GM21825 (cell line): ENCODE data around the gene BACE2.

Source experiments
- ATAC-seq: cut with Tn5 transposase; IDR thresholded peaks from one replicate; pipeline ENCODE4 v1.9.1; 2021; ENCODE audit warnings: mild to moderate bottlenecking, moderate library complexity; ENCODE audit not compliant: unreplicated experiment

BACE2 gene

DNA sequence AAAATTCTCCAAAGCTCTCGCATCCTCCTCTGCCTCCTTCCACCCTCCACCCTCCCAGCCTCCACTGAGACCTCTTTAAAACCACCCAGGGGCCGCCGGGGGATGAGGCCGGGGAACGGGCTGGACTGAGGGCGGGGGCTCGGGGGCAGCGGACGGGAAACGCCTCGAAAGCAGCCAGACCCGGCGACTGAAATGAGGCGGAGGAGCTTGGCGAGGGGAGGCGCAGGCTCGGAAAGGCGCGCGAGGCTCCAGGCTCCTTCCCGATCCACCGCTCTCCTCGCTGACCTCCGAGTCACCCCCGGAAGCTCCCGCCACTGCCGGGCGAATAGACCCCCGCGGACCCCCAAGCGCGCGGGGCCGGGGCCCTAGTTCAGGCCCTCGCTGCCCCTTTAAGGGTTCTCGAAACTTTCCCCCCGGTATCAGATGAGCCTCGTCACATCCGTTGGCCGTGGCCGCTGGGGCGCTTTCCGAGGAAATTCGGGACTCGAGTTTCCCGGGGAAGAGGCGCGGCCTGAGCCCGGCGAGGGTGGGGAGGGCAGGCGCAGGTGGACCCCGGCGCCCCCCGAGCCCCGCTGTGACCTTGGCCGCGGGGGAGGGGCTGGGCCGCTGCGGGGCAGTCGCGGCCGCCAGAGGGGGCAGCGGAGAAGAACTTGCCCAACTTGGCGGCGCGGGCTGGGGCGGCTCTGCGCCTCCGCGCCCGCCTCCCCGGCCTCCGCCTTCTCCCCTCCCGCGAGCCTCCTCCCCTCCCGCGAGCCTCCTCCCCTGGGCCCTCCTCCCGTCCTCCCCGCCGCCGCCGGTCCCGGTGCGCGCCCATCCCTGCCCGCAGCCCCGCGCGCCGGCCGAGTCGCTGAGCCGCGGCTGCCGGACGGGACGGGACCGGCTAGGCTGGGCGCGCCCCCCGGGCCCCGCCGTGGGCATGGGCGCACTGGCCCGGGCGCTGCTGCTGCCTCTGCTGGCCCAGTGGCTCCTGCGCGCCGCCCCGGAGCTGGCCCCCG is at the start of gene BACE2:
BACE2 (plus strand) TSS at position 813 of the 995 bp plus-strand sequence; CDS start at position 917, 104 bp downstream.
- no peak for ATAC-seq

DNA sequence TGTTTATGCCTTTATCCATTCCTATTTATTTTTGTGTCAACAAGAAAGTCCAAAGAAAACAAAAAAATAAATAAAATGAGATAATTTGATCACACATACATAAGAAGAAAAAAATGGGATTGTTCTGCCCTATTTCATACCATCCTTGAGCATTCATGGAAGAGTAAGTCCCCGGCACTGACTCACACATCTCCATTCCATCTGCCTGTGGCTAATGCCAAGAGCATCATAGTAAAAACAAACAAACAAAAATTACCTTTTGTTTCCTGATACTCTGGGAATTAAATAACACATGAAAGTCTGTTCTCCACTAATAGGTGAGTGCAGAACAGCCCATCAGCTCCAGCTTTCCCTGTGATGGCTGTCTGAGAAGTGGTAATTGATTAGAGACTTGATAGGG is 48.1 kb upstream of the BACE2 start:
- no peak for ATAC-seq

DNA sequence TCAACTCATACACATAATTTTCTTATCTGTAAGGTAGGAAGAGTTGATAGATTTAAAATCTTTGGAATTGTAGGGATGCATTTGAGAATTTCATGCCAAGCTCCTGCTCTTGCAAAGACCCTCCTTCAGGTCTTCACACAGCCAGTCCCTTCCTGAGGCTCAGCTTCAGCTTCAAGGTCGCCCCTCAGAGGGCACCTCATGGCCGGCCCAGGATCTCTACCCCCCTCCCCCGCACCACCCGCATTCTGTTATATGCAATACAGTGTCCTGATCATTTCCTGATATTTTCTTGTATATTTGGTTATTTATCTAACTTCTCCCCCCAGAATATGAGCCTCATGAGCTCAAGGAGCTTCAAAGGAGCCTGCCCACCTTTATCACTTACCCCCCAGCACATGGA is 47.0 kb upstream of the BACE2 start:
- no peak for ATAC-seq

DNA sequence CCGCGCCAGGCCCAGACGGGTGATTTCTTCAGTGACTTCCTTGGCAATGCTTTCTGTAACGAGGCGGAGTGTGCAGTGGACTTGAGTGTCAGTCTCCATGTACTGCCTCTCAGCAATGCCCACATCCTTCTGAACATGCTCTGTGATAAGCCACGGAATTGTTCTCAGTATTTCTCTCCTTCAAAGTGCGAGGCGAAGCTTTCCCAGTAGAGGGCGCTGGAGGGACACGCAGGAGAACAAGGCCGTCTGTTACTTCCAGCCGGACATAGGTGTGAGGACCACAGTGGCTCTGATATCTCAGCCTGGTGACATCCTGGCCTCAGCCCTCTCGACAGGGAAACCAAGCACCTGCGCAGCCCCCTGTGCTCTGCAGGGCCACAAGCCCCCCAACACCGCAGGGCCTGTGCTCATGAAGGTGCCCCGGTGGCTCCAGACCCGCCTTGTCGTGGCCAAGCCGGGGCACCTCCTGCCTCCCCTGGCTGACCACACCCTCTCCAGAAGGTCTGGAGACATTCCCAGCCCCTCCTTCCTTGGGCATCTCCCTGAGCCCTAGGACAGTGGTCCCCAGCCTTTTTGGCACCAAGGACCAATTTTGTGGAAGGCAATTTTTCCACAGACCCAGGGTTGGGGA is 46.1 kb upstream of the BACE2 start:
- no peak for ATAC-seq

DNA sequence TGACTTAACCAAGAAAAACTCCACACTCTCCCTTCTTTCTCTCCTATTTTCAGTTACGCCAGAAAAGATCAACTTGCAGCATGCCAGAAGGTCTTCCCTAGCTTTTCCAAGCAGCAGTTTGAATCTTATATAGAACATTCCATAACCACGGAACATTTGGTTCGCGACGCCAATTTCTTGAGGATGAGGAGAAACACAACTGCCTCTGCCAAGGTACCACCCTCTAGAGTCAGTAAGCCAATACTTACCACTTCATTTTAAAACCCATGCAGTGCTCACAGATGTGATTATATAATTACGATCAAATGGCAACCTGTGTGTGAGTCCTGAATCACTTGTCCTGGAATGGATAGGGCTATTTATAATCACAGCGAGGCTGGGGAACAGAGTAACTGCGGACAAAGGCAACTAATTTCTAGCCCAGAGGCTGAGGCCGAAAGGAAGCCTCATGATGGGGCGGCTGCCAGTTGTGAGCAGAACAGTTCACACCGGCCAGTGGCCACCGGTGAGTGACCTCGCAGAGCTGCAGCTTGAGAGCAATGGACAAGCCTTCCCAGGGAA is 43.2 kb upstream of the BACE2 start:
- ATAC-seq: no peak

DNA sequence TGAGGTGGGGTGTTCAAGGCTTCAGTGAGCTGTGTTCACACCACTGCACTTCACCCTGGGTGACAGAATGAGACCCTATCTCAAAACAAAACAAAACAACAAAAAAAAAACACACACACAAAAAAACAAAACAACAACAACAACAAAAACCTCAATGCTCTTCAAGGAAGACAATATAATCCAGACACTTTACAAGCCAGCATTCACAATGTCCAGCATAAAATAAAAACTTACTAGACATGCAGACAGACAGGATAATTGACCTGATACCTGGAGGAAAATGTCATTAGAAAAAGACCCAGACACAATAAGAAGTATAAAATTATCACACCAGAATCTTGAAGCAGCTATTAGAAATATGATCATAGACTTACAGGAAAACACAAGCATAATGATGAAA is 39.0 kb upstream of the BACE2 start:
- no peak for ATAC-seq

DNA sequence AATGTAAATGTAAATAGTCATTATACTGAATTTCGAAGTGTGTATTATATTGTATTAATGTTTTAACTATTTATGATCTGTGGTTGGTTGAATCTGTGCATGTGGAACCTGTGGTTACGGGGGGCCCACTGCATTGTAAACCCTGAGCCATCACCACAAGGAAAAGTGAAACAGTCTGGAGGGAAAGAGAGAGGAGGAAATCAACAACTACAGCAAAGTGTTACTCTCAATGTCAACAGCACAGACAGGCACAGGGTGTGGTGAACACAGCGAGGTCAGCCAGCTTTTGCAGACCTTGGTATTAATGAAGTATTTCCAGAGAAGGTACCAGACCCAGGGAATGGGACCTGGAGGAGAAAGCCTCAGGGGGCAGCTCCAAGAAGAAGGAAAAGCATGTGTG is 37.1 kb upstream of the BACE2 start:
- no peak for ATAC-seq

DNA sequence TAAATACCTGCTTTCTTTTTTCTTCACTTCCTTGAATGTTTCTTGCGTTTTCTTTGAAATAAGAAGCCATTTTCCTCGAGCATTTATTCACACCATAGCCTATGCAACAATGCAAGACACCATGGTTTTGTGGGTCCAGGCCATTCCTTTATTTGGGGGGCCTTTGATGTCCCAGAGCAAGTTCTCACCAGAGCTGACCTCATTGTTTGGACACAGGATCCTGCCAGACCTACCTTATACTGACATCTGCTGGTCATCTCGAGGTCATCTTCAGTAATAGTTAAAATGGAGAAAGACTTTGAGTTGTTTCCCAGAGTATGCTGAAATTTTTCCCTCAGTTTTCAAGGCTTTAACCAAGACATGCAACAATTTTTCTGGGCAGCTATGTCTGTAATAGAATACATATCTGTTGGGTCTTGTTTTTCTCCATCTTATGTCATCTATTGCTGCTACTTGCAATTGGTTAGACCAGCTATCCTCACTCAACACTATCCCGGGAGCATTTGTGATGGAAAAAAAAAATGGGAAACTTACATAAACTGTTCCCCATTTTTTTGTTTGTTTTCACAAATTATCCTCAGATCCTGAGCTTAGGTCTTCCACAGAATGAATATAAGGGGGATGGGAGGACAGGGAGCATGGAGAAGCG is 34.0 kb upstream of the BACE2 start:
- no peak for ATAC-seq

DNA sequence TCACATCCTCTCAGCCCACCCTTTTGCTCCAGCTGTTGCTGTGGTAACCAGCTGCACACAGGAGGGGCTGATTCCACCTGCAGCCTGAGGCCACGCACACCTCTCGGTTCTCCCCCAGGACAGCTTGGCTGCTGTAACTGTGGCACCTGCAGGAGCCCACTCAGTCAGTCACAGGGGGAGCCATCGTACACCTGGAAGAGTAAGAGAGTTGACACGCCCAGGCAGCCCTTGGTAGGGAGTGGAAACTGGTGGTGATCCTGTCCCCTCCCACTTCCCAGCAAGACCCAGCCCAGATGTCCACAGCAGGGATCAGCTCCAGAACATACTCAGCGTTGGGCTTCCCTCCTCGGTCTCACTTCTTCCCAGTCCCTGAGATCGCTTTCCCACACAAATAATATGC is 32.2 kb upstream of the BACE2 start:
- ATAC-seq: no peak

DNA sequence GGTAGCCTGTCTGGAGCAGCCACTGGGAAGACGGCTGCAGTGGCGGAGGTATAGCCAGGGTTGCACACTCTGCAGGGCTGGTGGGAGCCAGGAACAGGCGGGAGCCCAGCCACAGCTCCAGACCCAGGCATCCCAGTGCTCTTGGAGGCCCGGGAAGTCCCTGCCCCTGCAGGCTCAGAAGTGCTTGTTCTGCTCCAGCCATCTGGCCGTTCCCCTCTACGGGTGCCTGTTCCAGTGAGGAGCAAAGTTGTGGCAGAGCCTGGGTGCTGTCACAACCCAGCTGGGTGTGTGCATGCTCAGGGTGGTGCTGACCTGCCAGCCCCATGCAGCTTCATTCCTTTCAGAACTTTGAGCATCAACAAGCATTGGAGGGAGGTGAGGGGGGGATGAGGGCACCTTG is 31.7 kb upstream of the BACE2 start:
- no peak for ATAC-seq

DNA sequence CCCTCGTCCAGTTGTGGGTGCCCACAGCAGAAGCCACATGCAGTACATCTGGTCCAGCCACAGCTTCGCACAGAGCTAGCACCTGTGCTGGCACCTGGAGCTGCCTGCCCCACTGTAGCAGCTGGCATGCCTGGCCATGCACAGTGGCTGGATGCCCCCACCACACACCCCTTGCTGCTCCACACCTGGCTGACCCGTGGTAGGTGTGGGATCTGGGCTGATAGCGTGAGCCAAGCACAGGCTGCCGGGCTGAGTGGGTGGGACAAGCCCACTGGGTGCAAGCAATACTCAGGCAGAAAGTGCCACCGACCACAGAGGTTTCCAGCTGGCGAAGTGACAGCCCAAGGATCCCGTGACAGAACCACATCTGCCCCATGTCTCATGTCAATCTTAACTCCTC is 30.6 kb upstream of the BACE2 start:
- ATAC-seq: no peak

DNA sequence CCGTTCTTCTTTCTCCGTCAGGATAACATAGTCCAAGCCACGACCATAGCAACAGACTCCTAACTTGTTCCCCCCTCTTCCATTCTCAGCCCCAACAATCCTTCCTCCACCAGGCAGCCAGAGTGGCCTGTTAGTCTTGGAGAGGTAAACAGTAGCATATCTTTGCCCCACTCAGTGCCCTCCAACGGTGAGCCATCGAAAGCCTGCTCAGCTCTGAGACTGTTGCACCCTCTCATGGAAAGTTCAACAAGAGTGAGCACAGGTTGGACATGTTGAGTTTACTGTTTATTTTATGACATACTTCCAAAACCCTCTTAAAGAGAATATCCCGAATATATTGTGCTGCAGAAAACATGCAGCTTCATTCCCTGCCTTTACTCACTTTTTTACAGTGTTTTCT is 30.1 kb upstream of the BACE2 start:
- no peak for ATAC-seq

DNA sequence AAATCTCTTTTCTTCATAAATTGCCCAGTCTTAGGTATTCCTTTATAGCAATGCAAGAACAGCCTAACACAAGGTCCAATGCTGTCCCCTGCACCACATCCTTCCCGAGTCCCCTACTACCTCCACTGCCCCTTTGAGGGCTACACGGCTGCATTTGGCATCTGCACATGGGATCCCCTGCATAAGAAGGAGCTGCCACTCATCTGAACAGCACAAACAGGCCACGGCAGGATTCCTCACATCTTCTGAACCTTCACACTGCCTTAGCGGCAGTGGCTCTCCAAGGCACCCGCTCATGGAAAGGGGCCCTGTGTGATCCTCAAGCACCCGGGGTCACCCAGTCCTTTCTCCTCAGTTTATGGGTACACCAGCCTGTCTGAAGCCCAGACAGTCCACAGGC is 29.2 kb upstream of the BACE2 start:
- ATAC-seq: no peak

DNA sequence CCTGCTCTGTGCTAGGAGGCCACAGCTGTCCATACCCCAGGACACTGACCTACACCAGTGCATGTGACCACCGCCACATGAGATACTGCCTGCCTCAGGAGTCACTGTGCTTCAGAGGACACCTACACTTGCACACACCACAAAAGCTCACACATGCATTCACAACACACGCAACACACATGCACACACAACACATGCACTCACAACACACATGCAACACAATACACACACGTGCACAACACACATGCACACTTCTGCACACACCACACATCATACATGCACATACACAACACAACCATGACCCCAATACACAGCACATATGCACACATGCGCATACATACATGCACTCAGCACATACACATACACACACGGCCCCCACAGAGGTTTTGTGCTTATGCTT is 28.7 kb upstream of the BACE2 start:
- no peak for ATAC-seq

DNA sequence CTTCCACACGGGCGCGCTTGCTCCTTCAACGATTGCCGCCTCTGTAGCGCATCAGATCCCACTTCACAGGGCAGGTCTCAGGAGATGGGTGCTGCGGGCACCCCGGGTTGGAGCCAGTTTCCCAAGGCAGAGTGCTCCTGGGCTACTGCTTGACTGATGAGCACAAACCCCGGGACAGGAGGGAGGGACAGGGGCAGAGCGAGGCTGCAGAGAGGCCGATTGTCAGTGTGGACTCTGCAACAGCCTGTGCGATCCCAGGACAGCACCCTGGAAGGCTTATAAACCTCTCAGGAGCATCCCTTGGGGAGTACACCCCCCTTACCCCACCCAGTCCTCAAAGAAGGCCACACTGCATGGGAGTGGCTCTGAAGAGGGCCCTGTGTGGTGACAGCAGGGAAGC is 28.0 kb upstream of the BACE2 start:
- no peak for ATAC-seq

DNA sequence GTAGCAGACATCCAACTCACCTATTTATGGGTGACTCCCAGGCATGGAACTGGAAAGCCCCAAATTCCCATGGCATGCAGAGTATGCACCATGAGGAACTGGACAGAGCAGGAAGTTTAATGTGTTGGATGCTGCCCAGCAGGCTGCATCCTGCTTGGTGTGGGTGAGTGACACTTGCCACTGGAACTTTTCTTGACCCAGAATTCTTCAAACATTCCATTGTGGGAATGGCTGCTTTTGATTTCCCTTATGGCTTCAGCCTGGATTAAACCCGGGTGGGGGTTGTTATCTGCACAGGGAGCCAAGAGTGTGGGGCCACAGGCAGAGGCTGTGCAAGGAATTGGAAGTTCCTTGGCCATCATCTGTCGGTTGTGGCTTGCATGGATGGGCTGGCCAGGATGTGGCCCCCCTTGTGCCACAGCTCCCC is 26.9 kb upstream of the BACE2 start:
- ATAC-seq: no peak

DNA sequence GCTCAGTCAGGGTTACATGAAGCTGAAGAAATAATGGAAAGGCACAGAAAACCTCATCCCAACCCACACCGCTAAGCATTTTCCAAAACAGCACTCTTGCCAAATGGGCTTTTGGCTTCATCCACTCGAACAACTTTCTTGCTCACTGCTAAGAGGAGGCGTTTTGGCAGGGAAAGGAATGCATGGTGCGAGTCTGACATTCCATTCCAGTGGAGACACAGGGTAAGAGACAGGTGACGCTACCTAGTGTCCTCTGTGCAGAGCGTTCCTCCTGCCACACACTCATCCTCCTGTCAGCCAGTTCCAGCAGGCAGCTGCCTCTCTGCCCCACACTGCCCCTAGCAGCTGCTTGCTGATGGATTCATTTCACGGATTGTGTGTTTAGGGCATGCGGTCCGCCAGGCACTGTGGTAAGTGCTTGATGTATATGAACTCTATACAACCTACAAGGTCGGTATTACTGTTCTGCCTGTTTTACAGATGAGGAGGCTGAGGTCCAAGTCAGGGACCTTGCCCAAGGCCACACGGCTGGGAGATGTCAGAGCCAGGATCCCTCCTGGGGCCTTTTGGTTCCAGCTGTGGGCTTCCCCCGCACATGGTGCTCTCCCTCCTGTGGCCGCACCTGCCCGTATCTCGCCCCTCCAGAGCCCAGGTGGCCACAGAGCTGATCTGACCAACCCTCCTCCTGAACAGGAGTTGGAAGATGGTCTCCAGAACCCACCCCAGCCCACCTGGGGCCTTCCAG is 25.7 kb upstream of the BACE2 start:
- no peak for ATAC-seq

DNA sequence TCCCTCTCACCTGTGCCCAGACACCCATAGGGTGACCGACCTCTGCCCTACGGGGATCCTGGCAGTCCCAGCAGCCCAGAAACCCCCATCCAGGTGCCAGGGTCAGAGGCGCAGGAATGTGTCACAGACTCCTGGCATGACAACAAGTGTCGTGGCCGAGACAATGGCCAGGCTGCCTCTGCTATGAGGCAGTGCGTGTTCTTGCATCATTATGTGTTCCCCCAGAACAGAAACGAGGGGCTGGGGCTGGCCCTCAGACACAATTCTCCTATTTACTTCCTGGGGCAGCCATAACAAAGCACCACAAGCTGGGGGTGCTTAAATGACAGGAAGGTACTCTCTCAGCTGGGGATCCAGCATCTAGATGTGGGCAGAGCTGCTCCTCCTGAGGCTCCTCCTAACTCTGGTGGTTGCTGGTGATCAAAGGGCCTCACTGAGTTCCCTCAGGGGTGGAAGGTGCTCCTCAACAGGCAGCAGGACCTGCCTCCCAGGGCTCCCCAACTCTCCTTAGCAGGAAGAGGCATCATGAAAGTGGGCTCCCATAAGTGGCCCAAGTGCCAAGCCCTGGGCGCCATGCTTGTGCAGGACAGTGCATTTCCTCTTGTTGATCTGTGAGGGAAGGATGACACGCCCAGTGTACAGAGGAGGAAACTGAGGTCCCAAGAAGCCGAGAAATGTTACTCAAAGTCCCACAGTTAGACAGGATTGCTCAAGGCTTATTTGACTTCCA is 24.2 kb upstream of the BACE2 start:
- no peak for ATAC-seq

DNA sequence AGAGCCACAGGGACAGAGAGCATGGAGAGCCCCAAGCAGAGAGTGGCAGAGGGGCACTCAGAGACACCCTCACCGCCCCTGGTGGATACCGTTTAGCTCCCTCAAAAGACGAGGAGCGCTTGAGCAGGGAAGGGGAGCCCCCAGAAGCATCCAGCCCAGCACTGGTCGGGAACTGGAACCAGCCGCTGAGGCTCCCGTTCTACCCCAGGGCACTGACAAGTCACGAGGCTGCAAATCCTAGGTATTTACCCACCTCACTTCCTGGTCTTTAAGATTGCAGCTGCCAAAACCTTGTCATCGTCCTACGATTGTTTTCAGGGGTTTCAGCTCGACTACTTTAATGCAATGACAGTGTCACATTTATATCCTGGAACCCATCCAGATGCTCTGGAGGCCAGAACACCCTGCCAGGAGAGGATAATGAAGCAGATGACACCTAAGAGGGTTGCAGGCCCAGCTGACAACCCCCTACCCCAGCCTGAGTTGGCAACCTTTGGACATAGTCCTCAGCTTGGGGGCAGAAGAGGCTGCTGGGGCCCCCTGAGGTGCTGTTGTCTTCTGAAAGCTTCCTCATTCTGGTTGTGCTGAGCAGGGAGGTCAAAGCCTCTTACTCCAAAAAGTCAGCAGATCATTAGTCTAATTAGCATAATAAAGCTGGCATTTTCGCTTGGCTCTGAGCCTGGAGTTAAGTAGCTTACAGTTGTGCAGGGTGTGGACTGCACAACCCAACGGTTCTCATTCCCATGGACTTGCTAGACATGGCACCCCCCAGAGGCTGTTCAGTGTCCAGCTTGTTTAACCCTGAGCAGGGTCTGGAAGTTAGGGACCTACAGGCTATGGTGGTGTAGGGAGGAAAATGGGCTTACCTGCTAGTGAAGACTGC is 20.6 kb upstream of the BACE2 start:
- no peak for ATAC-seq
